GM19023 (cell line): Measurements from ENCODE around the gene CTSE.
A peak's percentile ranks its signal among the peaks of the same experiment; 100 is the strongest.

Source experiments
- ATAC-seq: cut with Tn5 transposase; IDR thresholded peaks from one replicate; pipeline ENCODE4 v1.9.1; 2021; ENCODE audit warnings: mild to moderate bottlenecking, moderate library complexity; ENCODE audit not compliant: unreplicated experiment

CTSE gene

GRCh38 chr1:205973377-205974232, 50.1 kb downstream of the CTSE start:
- ATAC-seq, result no peak

- no peak for ATAC-seq
Measured at GRCh38 chr1:205972491-205973168, 51.1 kb downstream of the CTSE start.

GRCh38 chr1:205972081-205972480, 51.6 kb downstream of the CTSE start:
- ATAC-seq, result no peak

GRCh38 chr1:205971082-205971481, 52.6 kb downstream of the CTSE start:
- no peak for ATAC-seq

GRCh38 chr1:205970486-205970885, 53.2 kb downstream of the CTSE start:
- no peak for ATAC-seq

GRCh38 chr1:205969229-205969628, 54.5 kb downstream of the CTSE start:
- ATAC-seq, result no peak

- no peak for ATAC-seq
Measured at GRCh38 chr1:205967554-205968335, 56.0 kb downstream of the CTSE start.

- ATAC-seq, result no peak
Measured at GRCh38 chr1:205965036-205965884, 58.4 kb downstream of the CTSE start.

- no peak for ATAC-seq
Measured at GRCh38 chr1:205963352-205964155, 60.1 kb downstream of the CTSE start.

GRCh38 chr1:205962821-205963221, 60.9 kb downstream of the CTSE start:
- no peak for ATAC-seq

- ATAC-seq, result no peak
Measured at GRCh38 chr1:205961991-205962820, 61.5 kb downstream of the CTSE start.

GRCh38 chr1:205961405-205961804, 62.3 kb downstream of the CTSE start:
- peak; percentile 48 for ATAC-seq

GRCh38 chr1:205959789-205960188, 63.9 kb downstream of the CTSE start:
- ATAC-seq, result no peak
